ENCODE measurements around the gene GREB1.

GREB1 gene

GRCh38 chr2:11647834-11648600 is 114.2 kb downstream of the GREB1 start:
- DNase-seq: no peak
- Histone ChIP-seq H3K9ac (ENCODE audit: low read length) (no peak overlapping the region), H4K12ac (ENCODE audit: low read depth, low read length) (no peak overlapping the region), H3K14ac (ENCODE audit: low read length) (no peak overlapping the region), H2AK5ac (ENCODE audit: low read length) (no peak overlapping the region), H3K18ac (ENCODE audit: low read length) (no peak overlapping the region), H4K8ac (ENCODE audit: low read depth, low read length) (no peak overlapping the region), H3K79me2 (ENCODE audit: control insufficient read depth, insufficient read depth, low read length, poor library complexity) (no peaks in the 10 kb centered on the region), H3K4me3 (ENCODE audit: low read depth, low read length) (no peak overlapping the region), H3K9me3 (ENCODE audit: insufficient read depth, low read depth, low read length) (no peaks in the 10 kb centered on the region), H3K79me1 (ENCODE audit: low read length) (no peaks in the 10 kb centered on the region), H2BK120ac (ENCODE audit: insufficient read depth, low read length, poor library complexity) (no peak overlapping the region), H3K27ac (ENCODE audit: low read depth, low read length) (no peak overlapping the region), H2BK5ac (ENCODE audit: low read depth, low read length, poor library complexity) (no peak overlapping the region), H2AFZ (ENCODE audit: insufficient read depth, low read length, poor library complexity) (no peak overlapping the region), H3K4ac (ENCODE audit: low read depth, low read length) (no peak overlapping the region), H3K27me3 (ENCODE audit: insufficient read depth, low read length) (no peaks in the 10 kb centered on the region), H4K91ac (ENCODE audit: low read depth, low read length) (no peak overlapping the region), H3K4me1 (ENCODE audit: control insufficient read depth in 1 of 2, insufficient read depth in 2 of 2, low read length in 2 of 2) (peaks cover 0 to 5% of the 10 kb centered on the region in 2 experiments), H3K4me2 (ENCODE audit: low read length) (no peak overlapping the region), H3K36me3 (ENCODE audit: control insufficient read depth in 1 of 2, insufficient read depth in 2 of 2, low read length in 2 of 2) (peaks cover 0 to 3% of the 10 kb centered on the region in 2 experiments), H3K23ac (ENCODE audit: low read length) (no peak overlapping the region), H2BK12ac (ENCODE audit: low read length) (no peak overlapping the region)
- WGBS (ENCODE audit: extremely low coverage, insufficient coverage, insufficient read length): no CpG with 5 or more reads among the region's 7 CpGs

GRCh38 chr2:11649093-11649492 is 115.2 kb downstream of the GREB1 start:
- Histone ChIP-seq H3K36me3 (ENCODE audit: control insufficient read depth in 1 of 2, insufficient read depth in 2 of 2, low read length in 2 of 2) (no peaks in the 10 kb centered on the region), H4K8ac (ENCODE audit: low read depth, low read length) (no peak overlapping the region), H3K4me2 (ENCODE audit: low read length) (no peak overlapping the region), H3K79me2 (ENCODE audit: control insufficient read depth, insufficient read depth, low read length, poor library complexity) (no peaks in the 10 kb centered on the region), H3K27ac (ENCODE audit: low read depth, low read length) (no peak overlapping the region), H4K91ac (ENCODE audit: low read depth, low read length) (no peak overlapping the region), H3K4me1 (ENCODE audit: control insufficient read depth in 1 of 2, insufficient read depth in 2 of 2, low read length in 2 of 2) (peaks cover 0 to 5% of the 10 kb centered on the region in 2 experiments), H2AFZ (ENCODE audit: insufficient read depth, low read length, poor library complexity) (no peak overlapping the region), H2BK12ac (ENCODE audit: low read length) (no peak overlapping the region), H2AK5ac (ENCODE audit: low read length) (no peak overlapping the region), H3K18ac (ENCODE audit: low read length) (no peak overlapping the region), H3K79me1 (ENCODE audit: low read length) (no peaks in the 10 kb centered on the region), H3K4ac (ENCODE audit: low read depth, low read length) (no peak overlapping the region), H2BK5ac (ENCODE audit: low read depth, low read length, poor library complexity) (no peak overlapping the region), H3K4me3 (ENCODE audit: low read depth, low read length) (no peak overlapping the region), H3K14ac (ENCODE audit: low read length) (no peak overlapping the region), H3K23ac (ENCODE audit: low read length) (no peak overlapping the region), H3K27me3 (ENCODE audit: insufficient read depth, low read length) (no peaks in the 10 kb centered on the region), H3K9ac (ENCODE audit: low read length) (no peak overlapping the region), H2BK120ac (ENCODE audit: insufficient read depth, low read length, poor library complexity) (no peak overlapping the region), H3K9me3 (ENCODE audit: insufficient read depth, low read depth, low read length) (no peaks in the 10 kb centered on the region), H4K12ac (ENCODE audit: low read depth, low read length) (no peak overlapping the region)
- no CpG with 5 or more reads among the region's 2 CpGs for WGBS (ENCODE audit: extremely low coverage, insufficient coverage, insufficient read length)
- no peak for DNase-seq

- H3K4ac ChIP-seq (ENCODE audit: low read depth, low read length): no peak overlapping the region
- H4K12ac ChIP-seq (ENCODE audit: low read depth, low read length): no peak overlapping the region
- H2AFZ ChIP-seq (ENCODE audit: insufficient read depth, low read length, poor library complexity): no peak overlapping the region
- no peak overlapping the region for H2BK5ac ChIP-seq (ENCODE audit: low read depth, low read length, poor library complexity)
- no peak overlapping the region for H3K18ac ChIP-seq (ENCODE audit: low read length)
- H2AK5ac ChIP-seq (ENCODE audit: low read length): no peak overlapping the region
- H4K8ac ChIP-seq (ENCODE audit: low read depth, low read length): no peak overlapping the region
- H3K4me3 ChIP-seq (ENCODE audit: low read depth, low read length): no peak overlapping the region
- H3K79me1 ChIP-seq (ENCODE audit: low read length): no peaks in the 10 kb centered on the region
- no peaks in the 10 kb centered on the region for H3K9me3 ChIP-seq (ENCODE audit: insufficient read depth, low read depth, low read length)
- DNase-seq: no peak
- H3K23ac ChIP-seq (ENCODE audit: low read length): no peak overlapping the region
- H3K4me2 ChIP-seq (ENCODE audit: low read length): no peak overlapping the region
- H2BK12ac ChIP-seq (ENCODE audit: low read length): no peak overlapping the region
- H3K9ac ChIP-seq (ENCODE audit: low read length): no peak overlapping the region
- WGBS (ENCODE audit: extremely low coverage, insufficient coverage, insufficient read length): no CpG with 5 or more reads among the region's 5 CpGs
- H3K14ac ChIP-seq (ENCODE audit: low read length): no peak overlapping the region
- H3K79me2 ChIP-seq (ENCODE audit: control insufficient read depth, insufficient read depth, low read length, poor library complexity): no peaks in the 10 kb centered on the region
- peaks cover 0 to 5% of the 10 kb centered on the region in 2 experiments for H3K4me1 ChIP-seq (ENCODE audit: control insufficient read depth in 1 of 2, insufficient read depth in 2 of 2, low read length in 2 of 2)
- no peak overlapping the region for H4K91ac ChIP-seq (ENCODE audit: low read depth, low read length)
- no peak overlapping the region for H3K27ac ChIP-seq (ENCODE audit: low read depth, low read length)
- no peaks in the 10 kb centered on the region for H3K27me3 ChIP-seq (ENCODE audit: insufficient read depth, low read length)
- no peak overlapping the region for H2BK120ac ChIP-seq (ENCODE audit: insufficient read depth, low read length, poor library complexity)
- H3K36me3 ChIP-seq (ENCODE audit: control insufficient read depth in 1 of 2, insufficient read depth in 2 of 2, low read length in 2 of 2): no peaks in the 10 kb centered on the region
Measured at GRCh38 chr2:11651856-11652548, 118.2 kb downstream of the GREB1 start.

GRCh38 chr2:11652553-11652952 is 118.7 kb downstream of the GREB1 start:
- H4K91ac ChIP-seq (ENCODE audit: low read depth, low read length): no peak overlapping the region
- H2BK5ac ChIP-seq (ENCODE audit: low read depth, low read length, poor library complexity): no peak overlapping the region
- no peak overlapping the region for H3K4me3 ChIP-seq (ENCODE audit: low read depth, low read length)
- H3K9ac ChIP-seq (ENCODE audit: low read length): no peak overlapping the region
- no peak overlapping the region for H2BK12ac ChIP-seq (ENCODE audit: low read length)
- no peak for DNase-seq
- H3K79me1 ChIP-seq (ENCODE audit: low read length): no peaks in the 10 kb centered on the region
- H3K36me3 ChIP-seq (ENCODE audit: control insufficient read depth in 1 of 2, insufficient read depth in 2 of 2, low read length in 2 of 2): no peaks in the 10 kb centered on the region
- H4K12ac ChIP-seq (ENCODE audit: low read depth, low read length): no peak overlapping the region
- no peaks in the 10 kb centered on the region for H3K79me2 ChIP-seq (ENCODE audit: control insufficient read depth, insufficient read depth, low read length, poor library complexity)
- H3K23ac ChIP-seq (ENCODE audit: low read length): no peak overlapping the region
- no peak overlapping the region for H3K14ac ChIP-seq (ENCODE audit: low read length)
- H2AK5ac ChIP-seq (ENCODE audit: low read length): no peak overlapping the region
- peaks cover 0 to 5% of the 10 kb centered on the region in 2 experiments for H3K4me1 ChIP-seq (ENCODE audit: control insufficient read depth in 1 of 2, insufficient read depth in 2 of 2, low read length in 2 of 2)
- H3K9me3 ChIP-seq (ENCODE audit: insufficient read depth, low read depth, low read length): no peaks in the 10 kb centered on the region
- no peak overlapping the region for H3K18ac ChIP-seq (ENCODE audit: low read length)
- no peak overlapping the region for H3K4ac ChIP-seq (ENCODE audit: low read depth, low read length)
- no peaks in the 10 kb centered on the region for H3K27me3 ChIP-seq (ENCODE audit: insufficient read depth, low read length)
- no peak overlapping the region for H3K27ac ChIP-seq (ENCODE audit: low read depth, low read length)
- H2AFZ ChIP-seq (ENCODE audit: insufficient read depth, low read length, poor library complexity): no peak overlapping the region
- no peak overlapping the region for H2BK120ac ChIP-seq (ENCODE audit: insufficient read depth, low read length, poor library complexity)
- no peak overlapping the region for H4K8ac ChIP-seq (ENCODE audit: low read depth, low read length)
- WGBS (ENCODE audit: extremely low coverage, insufficient coverage, insufficient read length): no CpG with 5 or more reads among the region's 3 CpGs
- H3K4me2 ChIP-seq (ENCODE audit: low read length): no peak overlapping the region

Data from trophoblast cell (in vitro differentiated cells and primary cell).